Parathyroid adenoma (tissue), 2 donors: Measurements from ENCODE around the gene PREX1.
"Not testable (repeated sequence)": the region's sequence is repeated elsewhere in the genome, so short reads cannot be mapped to it uniquely, and the experiment has no call there.

Experiments used
- H2AFZ ChIP-seq: fragments of 300-600 bp; sonication (generic); one replicate; pipeline ENCODE4 v1.7.0; 2017; ENCODE audit warnings: antibody characterized with exemption, mild to moderate bottlenecking
- H3K27ac ChIP-seq: fragments of 300-600 bp; sonication (generic); one replicate; pipeline ENCODE4 v1.7.0; 2017
- H3K27me3 ChIP-seq: fragments of 300-600 bp; sonication (generic); one replicate; pipeline ENCODE4 v1.7.0; 2017; ENCODE audit warnings: low read length; ENCODE audit not compliant: control insufficient read depth, insufficient read depth
- H3K36me3 ChIP-seq: fragments of 300-600 bp; sonication (generic); one replicate; pipeline ENCODE4 v1.7.0; 2017; ENCODE audit warnings: low read length; ENCODE audit not compliant: control insufficient read depth, insufficient read depth
- H3K4me1 ChIP-seq: fragments of 300-600 bp; sonication (generic); one replicate; pipeline ENCODE4 v1.7.0; 2017; ENCODE audit warnings: control low read depth
- H3K4me2 ChIP-seq: fragments of 300-600 bp; sonication (generic); one replicate; pipeline ENCODE4 v1.7.0; 2017; ENCODE audit warnings: low read length
- H3K4me3 ChIP-seq: fragments of 300-600 bp; sonication (generic); one replicate; pipeline ENCODE4 v1.7.0; 2017; ENCODE audit warnings: low read depth, low read length
- H3K79me2 ChIP-seq: fragments of 300-600 bp; sonication (generic); one replicate; pipeline ENCODE4 v1.7.0; 2017; ENCODE audit warnings: control low read depth
- H3K9ac ChIP-seq: fragments of 300-600 bp; sonication (generic); one replicate; pipeline ENCODE4 v1.7.0; 2017; ENCODE audit warnings: mild to moderate bottlenecking
- H3K9me3 ChIP-seq: fragments of 300-600 bp; sonication (generic); one replicate; pipeline ENCODE4 v1.7.0; 2017; ENCODE audit warnings: low read length; ENCODE audit not compliant: control insufficient read depth
- TF ChIP-seq, protein P1 (sequence below): fragments of 300-600 bp; sonication (generic); IDR thresholded peaks from one replicate; pipeline ENCODE4 v1.7.0; 2017; ENCODE audit warnings: antibody characterized with exemption, mild to moderate bottlenecking
- donor health status: primary hyperparathyroidism.

Gene PREX1

DNA sequence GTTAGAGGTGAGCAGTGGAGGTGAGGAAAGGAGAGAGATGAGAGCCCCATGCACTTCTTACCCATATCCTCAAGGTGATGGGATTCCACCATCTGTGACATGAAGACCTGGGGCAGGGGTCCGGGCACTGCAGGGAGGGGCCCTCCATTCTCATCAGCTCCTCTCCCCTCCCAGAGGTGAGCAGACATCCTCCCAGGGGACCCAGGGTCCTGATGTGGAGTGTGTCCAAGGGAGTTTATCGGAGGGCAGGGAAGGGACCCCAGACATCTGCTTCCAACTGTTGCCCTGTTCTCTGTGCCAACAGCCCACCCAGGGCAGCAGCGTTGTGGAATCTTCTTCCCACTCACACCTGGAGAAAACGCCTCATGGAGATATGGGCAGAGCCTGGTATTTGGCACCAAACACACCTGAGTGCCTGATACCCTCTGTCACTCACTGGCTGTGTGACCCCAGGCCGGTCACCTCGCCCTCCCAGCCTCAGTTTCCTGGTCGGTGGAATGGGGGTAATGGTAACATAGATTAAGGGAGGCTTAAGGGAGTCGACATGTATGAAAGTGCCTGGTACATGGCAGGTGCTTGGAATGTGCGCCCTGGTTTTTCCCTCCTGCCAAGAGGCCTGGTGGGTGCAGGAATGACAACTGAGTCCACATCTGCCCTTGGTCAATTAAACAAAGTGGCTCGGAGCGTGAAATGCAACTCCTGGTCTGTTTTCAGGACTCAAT, 227.9 kb downstream of the PREX1 start:
- Histone ChIP-seq H3K4me3 (no peak overlapping the region), H2AFZ (no peak overlapping the region), H3K27me3 (no peaks in the 10 kb centered on the region), H3K36me3 (no peaks in the 10 kb centered on the region), H3K4me1 (no peaks in the 10 kb centered on the region), H3K9ac (no peak overlapping the region), H3K9me3 (no peaks in the 10 kb centered on the region), H3K79me2 (no peaks in the 10 kb centered on the region), H3K27ac (no peak overlapping the region), H3K4me2 (no peak overlapping the region)
- TF ChIP-seq, protein P1, sequence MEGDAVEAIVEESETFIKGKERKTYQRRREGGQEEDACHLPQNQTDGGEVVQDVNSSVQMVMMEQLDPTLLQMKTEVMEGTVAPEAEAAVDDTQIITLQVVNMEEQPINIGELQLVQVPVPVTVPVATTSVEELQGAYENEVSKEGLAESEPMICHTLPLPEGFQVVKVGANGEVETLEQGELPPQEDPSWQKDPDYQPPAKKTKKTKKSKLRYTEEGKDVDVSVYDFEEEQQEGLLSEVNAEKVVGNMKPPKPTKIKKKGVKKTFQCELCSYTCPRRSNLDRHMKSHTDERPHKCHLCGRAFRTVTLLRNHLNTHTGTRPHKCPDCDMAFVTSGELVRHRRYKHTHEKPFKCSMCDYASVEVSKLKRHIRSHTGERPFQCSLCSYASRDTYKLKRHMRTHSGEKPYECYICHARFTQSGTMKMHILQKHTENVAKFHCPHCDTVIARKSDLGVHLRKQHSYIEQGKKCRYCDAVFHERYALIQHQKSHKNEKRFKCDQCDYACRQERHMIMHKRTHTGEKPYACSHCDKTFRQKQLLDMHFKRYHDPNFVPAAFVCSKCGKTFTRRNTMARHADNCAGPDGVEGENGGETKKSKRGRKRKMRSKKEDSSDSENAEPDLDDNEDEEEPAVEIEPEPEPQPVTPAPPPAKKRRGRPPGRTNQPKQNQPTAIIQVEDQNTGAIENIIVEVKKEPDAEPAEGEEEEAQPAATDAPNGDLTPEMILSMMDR, result no peak

DNA sequence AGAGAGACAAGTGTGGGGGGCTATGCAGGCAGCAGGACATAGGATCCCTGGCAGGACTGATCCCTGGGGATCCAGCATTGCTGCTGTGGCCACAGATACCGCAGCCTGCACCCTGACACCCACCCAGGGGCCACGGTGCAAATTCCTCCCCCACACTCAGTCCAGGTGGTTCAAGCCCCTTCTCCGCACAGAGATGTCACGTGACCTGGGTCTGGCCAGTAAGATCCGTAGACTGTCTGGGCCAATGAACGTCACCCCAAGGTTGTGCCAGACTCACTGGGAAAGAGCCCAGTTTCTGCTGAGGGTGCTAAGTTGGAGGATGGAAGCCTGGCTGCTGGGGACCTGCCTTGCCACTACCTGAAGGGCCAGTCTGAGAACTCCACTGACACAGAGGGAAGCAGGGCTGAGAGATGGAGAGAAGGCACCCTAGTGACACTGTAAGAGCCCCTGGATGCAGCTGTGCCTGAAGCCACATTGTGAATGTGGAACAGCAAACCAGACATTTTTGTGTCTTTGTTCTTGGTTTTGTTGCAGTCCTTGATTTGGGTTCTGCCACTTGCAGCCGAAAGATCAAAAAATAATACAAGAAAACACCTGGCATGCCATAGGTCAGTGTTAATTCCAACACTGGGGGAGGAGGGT, 228.6 kb downstream of the PREX1 start:
- no peak overlapping the region for H2AFZ ChIP-seq
- no peaks in the 10 kb centered on the region for H3K4me1 ChIP-seq
- H3K9ac ChIP-seq, result no peak overlapping the region
- no peaks in the 10 kb centered on the region for H3K27me3 ChIP-seq
- no peaks in the 10 kb centered on the region for H3K79me2 ChIP-seq
- H3K4me3 ChIP-seq, result no peak overlapping the region
- H3K9me3 ChIP-seq, result no peaks in the 10 kb centered on the region
- no peak overlapping the region for H3K27ac ChIP-seq
- TF ChIP-seq, protein P1, result no peak
- H3K4me2 ChIP-seq, result no peak overlapping the region
- H3K36me3 ChIP-seq, result no peaks in the 10 kb centered on the region

DNA sequence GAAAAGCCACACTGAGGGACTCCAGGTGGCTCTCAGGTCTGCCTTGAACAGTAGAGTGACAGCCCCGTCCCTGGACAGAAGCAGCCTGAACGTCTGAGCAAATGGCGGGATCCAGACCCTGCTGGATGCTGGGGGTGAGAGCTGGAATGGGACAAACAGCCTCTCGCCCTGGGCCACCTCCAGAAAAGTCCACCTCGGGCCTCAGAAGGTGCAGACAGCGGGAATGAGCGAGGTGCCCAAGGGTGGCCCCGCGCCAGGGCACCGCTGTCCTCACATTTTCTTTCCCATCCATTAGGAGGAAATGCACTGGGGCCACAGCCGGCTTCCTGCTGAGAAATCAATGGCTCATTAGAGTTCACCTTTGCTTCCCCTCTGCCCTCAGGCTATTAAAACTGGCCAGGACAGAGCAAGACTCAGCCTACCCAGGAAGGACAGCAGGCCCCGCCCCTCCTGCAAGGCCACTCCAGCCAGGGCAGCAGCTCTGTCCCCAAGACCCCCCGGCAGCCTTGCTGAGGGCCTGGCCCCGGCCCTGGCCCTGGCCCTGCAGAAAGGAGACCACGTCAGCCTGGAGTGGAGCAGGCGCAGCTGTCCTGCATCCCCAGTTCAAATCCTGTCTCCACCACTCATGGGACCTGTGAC, 229.4 kb downstream of the PREX1 start:
- not testable (repeated sequence) for H3K9ac ChIP-seq, H3K79me2 ChIP-seq, H3K9me3 ChIP-seq, H3K4me3 ChIP-seq, H3K27ac ChIP-seq, H3K4me2 ChIP-seq, H3K27me3 ChIP-seq, H3K36me3 ChIP-seq, H2AFZ ChIP-seq, H3K4me1 ChIP-seq

DNA sequence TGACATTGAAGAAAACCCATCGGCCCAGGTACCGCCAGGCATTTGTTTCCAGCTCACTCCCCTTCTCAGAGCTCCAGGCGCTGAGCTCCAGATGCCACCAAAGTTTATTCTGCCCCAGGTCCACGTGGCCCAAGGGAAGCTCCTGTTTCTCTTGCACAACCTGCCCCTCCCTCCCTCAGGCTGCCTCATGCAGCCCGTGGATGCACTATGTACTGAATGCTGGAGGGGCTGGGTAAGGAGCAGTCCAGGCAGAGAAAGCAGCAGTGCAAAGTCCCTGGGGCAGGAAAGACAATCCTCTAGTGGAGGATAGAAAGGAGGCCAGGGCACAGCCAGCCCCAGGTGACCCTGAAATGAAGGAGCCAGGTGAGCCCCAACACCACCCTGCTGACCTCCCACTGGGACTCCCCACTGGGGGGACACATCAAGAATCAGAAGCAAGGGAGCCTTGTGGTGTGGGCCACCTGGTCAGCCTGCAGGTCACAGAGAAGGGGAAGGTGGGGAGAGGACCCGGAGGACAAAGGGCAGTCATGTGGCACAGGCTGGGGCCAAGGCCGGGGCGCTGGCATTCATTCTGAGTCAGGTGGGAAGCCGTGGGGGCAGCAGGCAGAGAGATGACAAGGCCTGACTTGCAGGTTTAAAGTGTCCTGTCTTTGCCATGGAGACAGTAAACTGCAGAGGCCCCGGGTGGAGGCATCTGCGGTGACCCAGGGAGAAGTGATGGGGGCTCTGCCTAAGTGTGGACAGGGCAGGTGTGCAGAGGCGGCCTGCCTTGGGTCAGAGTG, 230.1 kb downstream of the PREX1 start:
- H3K27ac ChIP-seq, result no peak overlapping the region
- H3K4me1 ChIP-seq, result no peaks in the 10 kb centered on the region
- no peak overlapping the region for H3K4me2 ChIP-seq
- no peaks in the 10 kb centered on the region for H3K79me2 ChIP-seq
- no peaks in the 10 kb centered on the region for H3K36me3 ChIP-seq
- H3K9ac ChIP-seq, result no peak overlapping the region
- H2AFZ ChIP-seq, result no peak overlapping the region
- H3K4me3 ChIP-seq, result no peak overlapping the region
- H3K9me3 ChIP-seq, result no peaks in the 10 kb centered on the region
- TF ChIP-seq, protein P1, result no peak
- H3K27me3 ChIP-seq, result no peaks in the 10 kb centered on the region

DNA sequence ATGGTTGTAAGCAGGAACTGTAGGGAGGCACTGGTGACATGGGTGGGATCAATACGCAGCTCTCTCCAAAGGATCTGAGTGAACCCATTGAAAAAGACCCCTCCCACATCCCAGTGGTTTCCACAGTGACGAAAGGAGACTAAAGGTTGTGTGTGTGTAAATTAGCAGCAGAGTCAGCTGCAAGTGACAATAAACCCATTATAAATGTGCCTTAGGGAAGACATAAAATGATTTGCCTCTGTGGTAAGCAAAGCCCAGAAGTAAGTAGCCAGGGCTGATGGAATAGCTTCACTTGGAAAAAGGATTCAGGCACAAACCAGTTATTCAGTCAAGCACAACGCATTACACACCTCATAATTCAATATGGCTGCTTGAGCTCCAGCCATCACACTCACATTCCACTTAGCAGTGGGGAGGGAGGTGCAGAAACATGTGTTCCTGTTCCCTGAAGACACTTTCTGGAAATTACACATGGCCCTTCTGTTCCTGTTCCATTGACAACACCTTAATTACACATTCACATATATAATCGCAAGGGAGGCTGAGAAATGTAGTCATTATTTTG, 231.4 kb downstream of the PREX1 start:
- TF ChIP-seq, protein P1, result no peak
- H3K27me3 ChIP-seq, result no peaks in the 10 kb centered on the region
- H3K27ac ChIP-seq, result no peak overlapping the region
- H3K4me2 ChIP-seq, result no peak overlapping the region
- no peaks in the 10 kb centered on the region for H3K9me3 ChIP-seq
- no peaks in the 10 kb centered on the region for H3K36me3 ChIP-seq
- H3K4me1 ChIP-seq, result no peaks in the 10 kb centered on the region
- no peak overlapping the region for H3K4me3 ChIP-seq
- H3K79me2 ChIP-seq, result no peaks in the 10 kb centered on the region
- H3K9ac ChIP-seq, result no peak overlapping the region
- H2AFZ ChIP-seq, result no peak overlapping the region
